GM13977 (cell line): ENCODE results near the gene ATOX1.
"Not testable (repeated sequence)": the region's sequence is repeated elsewhere in the genome, so short reads cannot be mapped to it uniquely, and the experiment has no call there.

Source experiments
- DNase-seq: peaks from one replicate; pipeline ENCODE4 v3.0.0; 2012; ENCODE audit warnings: low spot score
- in situ Hi-C: fragments of 300-500 bp; cut with MboI; formaldehyde crosslinking; loops from one replicate; pipeline ENCODE4 v1.12.0; 2022; ENCODE audit warnings: low sequenced_read_pairs, low pct_unique_long_range_greater_than_20kb, mixed read lengths, inconsistent platforms; ENCODE audit not compliant: unreplicated experiment
- TF ChIP-seq, protein P1 (sequence below): IDR thresholded peaks from 2 replicates; pipeline ENCODE4 v1.5.1; 2012; ENCODE audit warnings: mild to moderate bottlenecking, control low read depth; ENCODE audit not compliant: insufficient read depth; ENCODE audit errors: extremely low read depth, missing control alignments

The ATOX1 gene

DNA sequence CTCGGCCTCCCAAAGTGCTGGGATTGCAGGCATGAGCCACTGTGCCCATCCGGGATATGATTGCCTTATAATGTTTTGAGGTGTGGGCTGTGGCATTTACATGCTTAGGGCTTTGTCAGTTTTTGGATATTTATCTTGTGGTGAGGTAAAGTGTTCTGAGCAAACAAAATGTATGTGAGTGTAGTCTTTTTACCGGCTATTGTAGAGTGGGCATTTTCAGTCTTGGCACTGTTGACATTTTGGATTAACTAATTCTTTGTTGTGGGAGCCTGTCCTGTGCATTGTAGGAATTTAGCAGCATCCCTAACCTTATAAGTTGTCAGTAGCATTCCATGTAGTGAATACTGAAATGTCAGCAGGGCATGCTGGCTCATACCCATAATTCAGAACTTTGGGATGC is 34.9 kb upstream of the ATOX1 start:
- in situ Hi-C loops = no loop called here
- TF ChIP-seq, protein P1, sequence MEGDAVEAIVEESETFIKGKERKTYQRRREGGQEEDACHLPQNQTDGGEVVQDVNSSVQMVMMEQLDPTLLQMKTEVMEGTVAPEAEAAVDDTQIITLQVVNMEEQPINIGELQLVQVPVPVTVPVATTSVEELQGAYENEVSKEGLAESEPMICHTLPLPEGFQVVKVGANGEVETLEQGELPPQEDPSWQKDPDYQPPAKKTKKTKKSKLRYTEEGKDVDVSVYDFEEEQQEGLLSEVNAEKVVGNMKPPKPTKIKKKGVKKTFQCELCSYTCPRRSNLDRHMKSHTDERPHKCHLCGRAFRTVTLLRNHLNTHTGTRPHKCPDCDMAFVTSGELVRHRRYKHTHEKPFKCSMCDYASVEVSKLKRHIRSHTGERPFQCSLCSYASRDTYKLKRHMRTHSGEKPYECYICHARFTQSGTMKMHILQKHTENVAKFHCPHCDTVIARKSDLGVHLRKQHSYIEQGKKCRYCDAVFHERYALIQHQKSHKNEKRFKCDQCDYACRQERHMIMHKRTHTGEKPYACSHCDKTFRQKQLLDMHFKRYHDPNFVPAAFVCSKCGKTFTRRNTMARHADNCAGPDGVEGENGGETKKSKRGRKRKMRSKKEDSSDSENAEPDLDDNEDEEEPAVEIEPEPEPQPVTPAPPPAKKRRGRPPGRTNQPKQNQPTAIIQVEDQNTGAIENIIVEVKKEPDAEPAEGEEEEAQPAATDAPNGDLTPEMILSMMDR = no peak
- DNase-seq = no peak

DNA sequence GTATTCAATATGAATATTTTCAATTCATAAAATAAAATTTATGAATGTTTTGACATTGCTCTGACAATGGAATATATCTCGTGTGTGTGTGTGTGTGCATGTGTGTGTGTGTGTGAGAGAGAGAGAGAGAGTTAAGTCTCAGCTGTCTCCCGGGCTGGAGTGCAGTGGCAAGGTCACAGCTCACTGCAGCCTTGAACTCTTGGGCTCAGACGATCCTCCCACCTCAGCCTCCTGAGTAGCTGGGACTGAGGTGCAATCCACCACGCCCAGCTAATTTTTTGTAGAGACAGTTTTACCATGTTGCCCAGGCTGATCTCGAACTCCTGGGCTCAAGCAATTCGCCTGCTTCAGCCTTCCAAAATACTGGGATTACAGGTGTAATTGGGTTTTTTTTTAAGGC is 29.4 kb upstream of the ATOX1 start:
- in situ Hi-C loops = no loop called here
- no peak for DNase-seq
- TF ChIP-seq, protein P1 = no peak

DNA sequence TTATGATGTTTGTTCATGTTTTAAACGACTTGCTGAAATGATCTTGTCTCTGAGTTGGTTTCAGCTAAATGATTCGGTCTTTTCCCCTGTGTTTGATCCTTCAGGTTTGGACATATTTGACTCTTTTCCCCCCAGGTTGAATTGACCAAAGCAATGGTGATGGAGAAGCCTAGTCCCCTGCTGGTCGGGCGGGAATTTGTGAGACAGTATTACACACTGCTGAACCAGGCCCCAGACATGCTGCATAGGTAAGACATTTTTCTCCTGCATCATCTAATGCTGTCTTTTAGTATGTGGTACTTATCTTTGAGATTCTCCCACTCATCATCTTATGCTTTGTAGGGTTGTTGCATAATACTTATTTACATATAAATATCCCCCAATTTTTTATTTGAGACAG is 28.0 kb upstream of the ATOX1 start:
- no peak for DNase-seq
- TF ChIP-seq, protein P1 = no peak
- in situ Hi-C loops = no loop called here

DNA sequence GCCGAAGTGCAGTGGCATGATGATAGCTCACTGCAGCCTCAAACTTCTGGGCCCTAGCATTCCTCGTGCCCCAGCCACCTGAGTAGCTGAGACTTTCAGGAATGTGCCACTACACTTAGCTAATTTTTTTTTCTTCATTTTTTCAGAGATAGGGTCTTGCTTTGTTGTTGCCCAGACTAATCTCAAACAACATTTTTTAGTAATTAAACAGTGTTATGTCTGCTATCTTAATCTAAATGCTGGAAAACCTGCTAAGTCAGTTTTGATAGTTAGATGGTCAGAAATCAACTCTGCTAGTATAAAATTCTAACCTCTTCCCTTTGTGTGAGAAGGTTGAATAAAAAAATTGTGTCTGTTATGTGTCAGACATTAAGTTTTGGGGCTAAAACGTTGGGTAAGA is 25.7 kb upstream of the ATOX1 start:
- in situ Hi-C loops = no loop called here
- TF ChIP-seq, protein P1 = no peak
- DNase-seq = no peak

DNA sequence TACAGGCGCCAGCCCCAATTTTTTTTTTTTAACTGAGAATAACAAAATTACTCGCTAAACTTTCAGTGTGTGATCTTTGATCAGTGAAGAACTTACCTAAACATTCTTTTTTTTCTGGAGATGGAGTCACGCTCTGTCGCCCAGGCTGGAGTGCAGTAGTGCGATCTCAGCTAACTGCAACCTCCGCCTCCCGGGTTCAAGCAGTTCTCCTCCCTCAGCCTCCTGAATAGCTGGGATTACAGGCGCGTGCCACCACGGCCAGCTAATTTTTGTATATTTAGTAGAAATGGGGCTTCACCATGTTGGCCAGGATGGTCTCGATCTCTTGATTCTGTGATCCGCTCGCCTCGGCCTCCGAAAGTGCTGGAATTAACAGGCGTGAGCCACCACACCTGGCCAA is 25.2 kb upstream of the ATOX1 start:
- DNase-seq, in situ Hi-C loops: not testable (repeated sequence)

DNA sequence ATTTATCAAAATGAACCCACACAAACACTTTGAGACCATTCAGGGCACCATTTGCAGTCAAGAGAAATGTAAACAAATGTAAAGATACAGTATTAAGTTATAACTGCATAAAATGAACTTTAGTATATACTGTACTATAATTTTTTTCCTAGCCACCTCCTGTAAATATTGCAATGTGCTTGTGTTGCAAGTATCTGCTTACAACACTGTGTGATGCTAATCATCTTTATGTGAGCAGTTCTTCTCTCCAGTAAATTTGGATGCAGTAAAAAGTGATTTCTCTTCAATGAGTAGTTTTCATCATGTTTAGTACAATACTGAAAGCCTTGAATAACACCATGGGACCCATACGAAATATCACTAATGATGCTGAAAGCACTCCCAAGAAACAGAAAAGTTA is 22.8 kb upstream of the ATOX1 start:
- TF ChIP-seq, protein P1 = no peak
- DNase-seq = no peak
- in situ Hi-C loops = no loop called here

DNA sequence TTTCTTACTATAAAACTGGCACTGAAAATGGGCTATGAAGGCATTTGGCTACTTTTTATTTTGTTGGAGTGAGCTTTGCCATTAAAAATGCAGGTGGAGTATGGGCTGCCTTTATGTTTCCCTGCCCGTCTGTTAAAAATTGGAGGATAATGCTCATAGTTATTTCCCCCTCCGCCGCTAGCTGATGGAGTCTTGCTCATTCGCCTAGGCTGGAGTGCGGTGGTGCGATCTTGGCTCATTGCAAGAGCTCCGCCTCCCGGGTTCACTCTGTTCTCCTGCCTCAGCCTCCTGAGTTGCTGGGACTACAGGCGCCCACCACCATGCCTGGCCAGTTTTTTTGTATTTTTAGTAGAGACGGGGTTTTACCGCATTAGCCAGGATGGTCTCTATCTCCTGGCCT is 21.9 kb upstream of the ATOX1 start:
- DNase-seq = no peak
- TF ChIP-seq, protein P1 = no peak
- in situ Hi-C loops = no loop called here
